Stimulated activated CD4-positive, alpha-beta T cell treated with anti-CD3 and anti-CD28 coated beads, Interleukin-12 subunit alpha, Interleukin-12 subunit beta, amount 100 ng/mL, for 48 hours (primary cell): ENCODE data around the gene CAMK1D.
A peak's percentile ranks its signal among the peaks of the same experiment; 100 is the strongest.

Source experiments
- DNase-seq, 3 donors: peaks; one replicate each; pipeline ENCODE4 v3.0.0-alpha.2; 2020; ENCODE audit warnings: low read depth in 2 of 3, low spot score in 1 of 3

CAMK1D gene

GRCh38 chr10:12369982-12370381, 20.6 kb downstream of the CAMK1D start:
- no peak for DNase-seq

- DNase-seq = no peak
These were observed 23.5 kb downstream of the CAMK1D start for GRCh38 chr10:12372846-12373245.

- no peak for DNase-seq
These were observed 25.7 kb downstream of the CAMK1D start for GRCh38 chr10:12375076-12375504.

- DNase-seq = no peak
These were observed 26.9 kb downstream of the CAMK1D start for GRCh38 chr10:12376211-12376610.

- no peak for DNase-seq
These were observed 28.4 kb downstream of the CAMK1D start for GRCh38 chr10:12377658-12378290.

- no peak for DNase-seq
These were observed 31.7 kb downstream of the CAMK1D start for GRCh38 chr10:12380999-12381398.

- DNase-seq = peak in 1 of 3 donors; percentile 20
These were observed 32.3 kb downstream of the CAMK1D start for GRCh38 chr10:12381536-12382156.

GRCh38 chr10:12382157-12382548, 32.8 kb downstream of the CAMK1D start:
- DNase-seq = no peak

GRCh38 chr10:12382956-12383531, 33.7 kb downstream of the CAMK1D start:
- no peak for DNase-seq

- no peak for DNase-seq
These were observed 35.6 kb downstream of the CAMK1D start for GRCh38 chr10:12384906-12385305.

GRCh38 chr10:12387561-12388210, 38.3 kb downstream of the CAMK1D start:
- DNase-seq = no peak

- no peak for DNase-seq
These were observed 39.3 kb downstream of the CAMK1D start for GRCh38 chr10:12388671-12389070.

- no peak for DNase-seq
These were observed 39.9 kb downstream of the CAMK1D start for GRCh38 chr10:12389154-12389734.

- DNase-seq = no peak
These were observed 41.4 kb downstream of the CAMK1D start for GRCh38 chr10:12390733-12391132.

GRCh38 chr10:12391206-12391605, 41.9 kb downstream of the CAMK1D start:
- no peak for DNase-seq

GRCh38 chr10:12393831-12394230, 44.5 kb downstream of the CAMK1D start:
- DNase-seq = no peak

GRCh38 chr10:12394241-12395033, 45.1 kb downstream of the CAMK1D start:
- no peak for DNase-seq

- DNase-seq = no peak
These were observed 46.7 kb downstream of the CAMK1D start for GRCh38 chr10:12396093-12396492.

GRCh38 chr10:12396567-12396966, 47.2 kb downstream of the CAMK1D start:
- DNase-seq = no peak

GRCh38 chr10:12397147-12397896, 48.0 kb downstream of the CAMK1D start:
- DNase-seq = no peak
